ENCODE data around the gene PLA2G6. TPM values are rescaled to one million over a fixed set of nuclear protein-coding genes. Genes with fewer than 3 reads are reported as not detected.

PLA2G6 gene
- total RNA-seq, 2 experiments from 2014 or later, result 25.5 to 28.4 TPM

DNA sequence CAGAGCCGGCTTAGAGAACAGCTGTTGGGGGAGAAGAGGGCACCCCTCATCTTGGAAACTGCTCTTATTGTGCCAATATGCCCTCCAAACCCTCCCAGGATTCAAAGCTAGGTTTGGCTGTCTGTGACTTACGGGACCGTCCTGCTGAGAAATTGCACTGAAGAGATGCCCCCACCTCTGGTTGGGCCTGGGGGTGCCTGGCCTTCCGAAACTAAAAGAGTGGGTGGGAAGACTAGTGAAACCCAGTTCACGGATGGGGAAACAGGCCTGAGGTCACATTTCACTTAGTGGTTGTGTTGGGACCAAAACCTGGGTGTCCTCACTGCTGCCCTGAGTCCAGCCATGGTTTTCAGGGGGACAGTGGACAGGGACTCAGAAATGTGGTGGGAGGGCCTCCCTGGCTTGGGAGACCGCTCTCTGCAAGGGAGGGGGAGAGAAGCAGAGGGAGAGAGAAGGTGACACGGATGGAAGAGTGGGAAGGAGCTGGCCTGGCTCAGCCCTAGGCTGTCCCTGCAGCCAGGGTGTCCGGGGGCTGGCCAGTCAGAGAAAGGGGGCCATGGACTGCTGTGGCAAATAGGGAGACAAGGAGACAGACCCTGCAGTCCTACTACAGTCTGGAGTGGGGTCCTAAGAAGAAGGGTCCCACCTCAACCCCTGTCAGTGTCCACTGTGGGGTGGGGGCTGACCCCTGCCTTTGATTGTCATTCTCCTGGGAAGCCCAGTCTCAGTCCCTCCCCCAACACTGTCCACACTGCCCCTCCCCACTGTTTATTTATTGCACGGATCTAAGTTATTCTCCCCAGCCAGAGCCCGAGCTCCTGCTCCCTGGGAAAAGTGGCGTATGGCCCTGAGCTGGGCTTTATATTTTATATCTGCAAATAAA is 33.8 kb upstream of the PLA2G6 start:
- ChIA-PET CTCF (interaction anchor here (0.5 to 2.3 kb wide), 2 partner anchors 13 to 42 kb away, joined by 5 to 7 read pairs; partner anchors contain the start of gene MAFF), POLR2A (interaction anchor here (1.0 kb wide), 1 partner anchor 13 kb away, joined by 4 read pairs; the partner anchor contains the start of gene MAFF)

DNA sequence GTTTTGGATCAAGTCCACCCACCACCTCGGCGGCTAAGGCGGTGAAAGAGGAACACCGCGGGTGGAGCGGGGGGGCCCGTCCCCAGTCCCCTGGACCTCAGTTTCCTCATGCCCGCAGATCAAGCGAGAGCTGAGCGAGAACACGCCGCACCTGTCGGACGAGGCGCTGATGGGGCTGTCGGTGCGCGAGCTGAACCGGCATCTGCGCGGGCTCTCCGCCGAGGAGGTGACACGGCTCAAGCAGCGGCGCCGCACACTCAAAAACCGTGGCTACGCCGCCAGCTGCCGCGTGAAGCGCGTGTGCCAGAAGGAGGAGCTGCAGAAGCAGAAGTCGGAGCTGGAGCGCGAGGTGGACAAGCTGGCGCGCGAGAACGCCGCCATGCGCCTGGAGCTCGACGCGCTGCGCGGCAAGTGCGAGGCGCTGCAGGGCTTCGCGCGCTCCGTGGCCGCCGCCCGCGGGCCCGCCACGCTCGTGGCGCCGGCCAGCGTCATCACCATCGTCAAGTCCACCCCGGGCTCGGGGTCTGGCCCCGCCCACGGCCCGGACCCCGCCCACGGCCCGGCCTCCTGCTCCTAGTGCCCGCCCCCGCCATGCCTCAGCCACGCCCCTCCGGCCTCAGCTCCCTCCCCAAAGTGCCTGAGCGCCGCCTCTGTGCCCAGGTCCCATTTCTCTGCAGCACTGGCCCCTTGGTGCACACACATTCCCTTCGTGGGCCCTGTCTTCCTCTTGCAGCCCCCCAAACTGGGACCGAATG is 32.8 kb upstream of the PLA2G6 start:
- POLR2A ChIA-PET, result interaction anchor here (1.0 to 1.1 kb wide), 2 partner anchors 11 to 12 kb away, joined by 4 read pairs; partner anchors contain the start of gene MAFF
- CTCF ChIA-PET, result interaction anchor here (0.5 to 2.3 kb wide), 2 partner anchors 12 to 43 kb away, joined by 5 to 7 read pairs; partner anchors contain the start of gene MAFF

DNA sequence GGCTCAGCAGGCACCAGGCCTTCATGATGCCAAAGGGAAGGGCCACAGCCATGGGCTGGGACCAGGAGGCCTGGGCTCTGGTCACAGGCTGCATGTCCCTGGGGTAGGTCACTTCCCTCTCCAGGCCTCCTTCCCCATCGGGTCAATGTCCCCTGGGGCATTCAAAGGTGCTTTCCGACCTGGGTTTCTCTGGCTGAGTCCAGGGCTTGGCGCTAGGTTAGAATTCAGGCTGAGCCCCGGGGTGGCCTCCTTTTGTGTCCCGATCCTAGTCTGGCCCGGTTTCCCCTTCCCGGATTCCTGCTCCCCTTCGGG is 32.3 kb upstream of the PLA2G6 start:
- POLR2A ChIA-PET, result interaction anchor here (1.0 to 1.1 kb wide), 2 partner anchors 10 to 12 kb away, joined by 4 read pairs; partner anchors contain the start of gene MAFF

DNA sequence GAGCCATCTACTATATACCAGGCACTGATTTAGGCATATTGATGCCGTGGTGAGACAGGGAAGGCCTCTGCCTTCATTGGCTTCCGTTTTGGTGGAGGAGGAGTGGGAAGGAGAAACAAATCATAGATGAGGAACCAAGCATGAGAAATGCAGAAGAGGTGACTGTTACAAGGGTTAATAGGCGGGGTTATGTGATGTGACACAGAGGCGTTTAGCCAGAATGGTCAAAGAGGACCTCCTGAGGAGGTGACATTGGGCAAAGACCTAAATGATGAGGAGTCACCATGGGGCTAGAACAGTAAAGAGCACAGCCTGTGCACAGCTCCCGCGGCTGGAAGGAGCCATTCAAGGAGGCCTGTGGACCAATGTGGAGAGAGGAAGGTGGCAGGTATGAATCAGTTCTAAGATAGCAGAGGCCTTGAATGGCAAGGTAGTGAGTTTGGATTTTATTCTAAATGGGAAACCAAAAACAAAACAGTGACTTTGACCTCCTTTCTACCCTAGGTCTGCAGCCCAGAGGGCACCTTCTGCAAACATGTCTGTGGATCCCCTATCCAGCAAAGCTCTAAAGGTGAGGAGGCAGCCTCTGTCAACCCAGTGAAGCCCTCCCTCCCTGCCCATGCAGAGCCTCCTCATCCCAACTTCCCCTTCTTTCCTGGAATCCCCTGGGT is 31.8 kb upstream of the PLA2G6 start:
- ChIA-PET CTCF (interaction anchor here (2.3 kb wide), 1 partner anchor 11 kb away, joined by 7 read pairs; the partner anchor contains the start of gene MAFF), POLR2A (interaction anchor here (1.1 kb wide), 1 partner anchor 10 kb away, joined by 4 read pairs; no protein-coding TSS in a partner anchor)

More for the DNA sequence above, 32.3 kb upstream of the PLA2G6 start:
- CTCF ChIA-PET, result interaction anchor here (2.3 kb wide), 1 partner anchor 11 kb away, joined by 7 read pairs; the partner anchor contains the start of gene MAFF

DNA sequence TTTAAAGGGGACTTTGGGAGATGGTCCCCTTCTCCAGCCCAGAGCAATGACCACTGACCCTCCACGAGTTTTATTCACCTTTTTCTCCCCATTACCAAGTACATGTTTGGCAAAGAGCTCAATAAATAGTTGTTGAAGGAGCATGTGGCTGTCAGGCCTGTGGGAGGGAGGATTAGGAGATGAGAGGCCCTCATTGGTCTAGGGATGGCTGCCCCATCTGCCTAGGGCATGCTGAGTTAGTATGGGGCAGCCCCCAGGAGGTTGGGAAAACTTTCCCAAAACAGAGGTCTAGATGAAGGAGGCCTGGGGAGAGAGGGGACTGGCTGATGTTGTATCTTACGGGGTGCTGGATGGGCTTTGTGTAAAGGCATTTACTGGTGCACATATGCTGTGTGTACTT is 30.8 kb upstream of the PLA2G6 start:
- CTCF ChIA-PET, result no interaction called here
- POLR2A ChIA-PET, result no interaction called here

DNA sequence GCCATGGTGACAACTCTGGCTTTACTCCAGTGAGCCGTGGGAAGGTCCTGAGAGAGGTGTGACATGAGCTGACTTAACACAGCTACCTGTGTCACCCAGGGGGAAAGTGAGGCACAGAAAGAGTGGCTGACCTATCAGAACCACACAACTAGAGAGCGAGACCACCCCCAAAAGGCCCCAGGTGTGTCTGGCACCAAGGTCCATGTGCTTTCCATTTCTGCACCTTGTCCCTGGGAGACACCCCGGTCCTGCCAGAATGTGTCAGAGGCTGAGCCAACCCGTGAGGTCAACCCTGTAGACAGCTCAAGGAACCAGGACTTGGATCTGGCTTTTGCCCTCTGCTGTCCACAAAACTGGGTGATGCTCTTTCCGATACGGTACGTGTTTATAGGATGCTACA is 29.9 kb upstream of the PLA2G6 start:
- ChIA-PET CTCF (interaction anchor here (0.7 to 1.3 kb wide), 3 partner anchors 8 to 126 kb away, joined by 3 to 4 read pairs (median 3); no protein-coding TSS in a partner anchor), POLR2A (interaction anchor here (0.6 to 0.9 kb wide), 2 partner anchors 11 to 95 kb away, joined by 3 read pairs; no protein-coding TSS in a partner anchor)

DNA sequence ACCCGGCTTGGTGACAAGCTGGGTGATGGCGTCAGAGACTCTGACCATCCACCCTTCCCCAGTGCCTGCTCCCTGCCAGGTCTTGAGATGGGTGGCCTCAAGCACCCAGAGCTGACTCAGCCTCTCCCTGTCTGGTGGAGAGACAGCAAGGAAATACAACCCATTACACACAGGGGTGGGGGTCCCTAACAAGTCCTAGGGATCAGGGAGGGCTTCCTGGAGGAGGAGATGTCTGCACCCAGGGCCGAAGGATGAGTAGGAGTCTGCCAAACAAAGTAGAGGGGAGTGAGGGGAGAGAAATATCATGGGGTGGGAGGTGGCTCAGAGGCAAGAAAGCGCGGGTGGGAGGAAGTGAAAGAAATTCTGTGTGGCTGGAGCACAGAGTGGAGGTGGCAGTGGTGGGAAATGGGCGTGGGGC is 26.9 kb upstream of the PLA2G6 start:
- POLR2A ChIA-PET, result interaction anchor here (0.7 kb wide), 1 partner anchor 11 kb away, joined by 3 read pairs; no protein-coding TSS in a partner anchor
- CTCF ChIA-PET, result interaction anchor here (0.6 to 2.2 kb wide), 2 partner anchors 26 to 59 kb away, joined by 3 to 4 read pairs; partner anchors contain the start of gene PLA2G6

DNA sequence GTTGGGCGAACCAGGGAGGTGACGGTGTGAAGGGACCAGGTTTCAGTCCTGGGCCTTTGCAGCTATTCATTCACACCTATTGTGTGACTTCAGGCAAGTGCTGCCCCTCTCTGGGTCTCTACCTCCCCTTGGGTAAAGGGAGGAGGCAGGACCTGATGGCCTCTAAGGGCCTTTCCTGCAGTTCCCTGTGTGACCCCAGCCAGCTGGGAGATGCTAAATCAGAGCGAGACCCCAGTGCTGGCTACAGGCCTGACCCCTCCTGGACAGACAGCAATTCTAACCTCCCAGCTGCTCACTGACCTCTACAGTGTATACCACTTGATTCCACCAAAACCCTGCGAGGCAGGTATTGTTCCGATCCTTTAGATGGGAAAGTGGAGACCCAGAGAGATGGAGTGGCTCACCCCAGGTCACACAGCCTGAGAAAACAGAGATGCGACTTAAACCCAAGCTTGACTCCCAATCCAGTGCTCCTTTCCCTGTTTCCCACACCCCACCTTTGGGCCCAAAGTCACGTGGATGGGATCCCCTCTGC is 26.3 kb upstream of the PLA2G6 start:
- ChIA-PET CTCF (interaction anchor here (0.5 to 2.2 kb wide), 3 partner anchors 26 to 108 kb away, joined by 3 to 4 read pairs (median 3); partner anchors contain the start of gene PLA2G6), POLR2A (interaction anchor here (0.7 kb wide), 2 partner anchors 11 to 366 kb away, joined by 3 to 9 read pairs; no protein-coding TSS in a partner anchor)

DNA sequence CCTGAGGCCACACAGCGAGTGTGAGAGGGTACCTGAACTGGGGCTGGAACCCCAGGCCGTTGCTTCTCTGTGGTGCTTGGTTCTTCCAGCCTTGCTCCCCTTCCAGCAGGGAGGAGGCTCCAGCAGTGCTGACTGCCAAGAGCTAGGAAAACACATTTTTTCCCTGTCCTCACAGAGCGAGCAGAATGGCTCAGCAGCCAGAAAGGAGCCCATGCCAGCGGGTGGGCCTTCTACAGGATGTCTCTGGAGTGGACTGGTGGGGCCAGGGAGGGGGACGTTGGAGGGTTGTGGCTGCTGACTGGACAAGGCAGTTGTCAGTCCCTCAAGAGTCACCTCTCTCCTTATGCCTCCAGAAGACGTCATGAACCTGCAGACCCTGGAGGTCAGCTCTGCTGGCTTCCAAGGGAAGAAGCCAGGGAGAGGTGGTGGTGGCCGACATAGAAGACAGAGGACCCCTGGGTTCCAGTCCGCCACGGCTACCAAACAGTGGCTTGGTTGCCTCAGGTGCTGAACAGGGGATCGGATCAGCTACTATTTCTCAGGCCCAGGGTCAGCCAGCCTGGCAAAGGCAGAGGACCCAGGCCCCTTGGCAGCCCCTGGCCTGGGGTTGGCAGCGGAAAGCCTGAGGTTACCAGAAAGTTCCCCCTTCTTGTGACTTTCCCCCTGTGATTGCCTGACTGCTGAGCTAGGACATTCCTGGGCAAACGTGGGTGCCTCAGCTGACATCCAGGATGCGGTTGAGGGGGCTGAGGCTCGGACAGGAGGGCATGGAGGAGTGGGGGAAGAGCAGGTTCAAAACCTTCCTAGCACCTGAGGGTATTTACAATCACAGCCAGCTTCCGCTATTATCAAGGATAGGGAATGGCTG is 23.9 kb upstream of the PLA2G6 start:
- ChIA-PET POLR2A (no interaction called here), CTCF (interaction anchor here (0.5 to 2.3 kb wide), 2 partner anchors 29 to 208 kb away, joined by 3 to 6 read pairs; no protein-coding TSS in a partner anchor)

DNA sequence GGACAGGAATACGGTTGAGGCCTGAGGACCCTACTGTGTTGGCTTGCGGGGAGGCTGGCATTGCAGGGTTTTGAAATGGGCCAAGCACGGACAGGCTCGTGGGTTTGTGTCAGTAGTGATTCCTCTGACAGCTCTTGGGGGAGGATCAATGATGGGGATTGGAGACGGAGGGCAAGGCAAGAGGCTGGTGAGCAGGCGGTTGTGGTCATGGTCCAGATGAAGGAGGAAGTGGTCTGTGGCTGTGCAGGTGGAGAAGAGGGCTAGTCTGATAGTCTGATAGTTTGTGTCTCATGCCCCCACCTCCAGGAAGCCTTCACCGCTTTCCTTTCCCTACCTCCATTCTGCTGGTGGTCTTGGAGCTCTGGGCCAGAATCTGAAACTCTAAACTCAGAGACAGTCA is 23.2 kb upstream of the PLA2G6 start:
- POLR2A ChIA-PET, result interaction anchor here (1.2 kb wide), 1 partner anchor 12 kb away, joined by 5 read pairs; no protein-coding TSS in a partner anchor

DNA sequence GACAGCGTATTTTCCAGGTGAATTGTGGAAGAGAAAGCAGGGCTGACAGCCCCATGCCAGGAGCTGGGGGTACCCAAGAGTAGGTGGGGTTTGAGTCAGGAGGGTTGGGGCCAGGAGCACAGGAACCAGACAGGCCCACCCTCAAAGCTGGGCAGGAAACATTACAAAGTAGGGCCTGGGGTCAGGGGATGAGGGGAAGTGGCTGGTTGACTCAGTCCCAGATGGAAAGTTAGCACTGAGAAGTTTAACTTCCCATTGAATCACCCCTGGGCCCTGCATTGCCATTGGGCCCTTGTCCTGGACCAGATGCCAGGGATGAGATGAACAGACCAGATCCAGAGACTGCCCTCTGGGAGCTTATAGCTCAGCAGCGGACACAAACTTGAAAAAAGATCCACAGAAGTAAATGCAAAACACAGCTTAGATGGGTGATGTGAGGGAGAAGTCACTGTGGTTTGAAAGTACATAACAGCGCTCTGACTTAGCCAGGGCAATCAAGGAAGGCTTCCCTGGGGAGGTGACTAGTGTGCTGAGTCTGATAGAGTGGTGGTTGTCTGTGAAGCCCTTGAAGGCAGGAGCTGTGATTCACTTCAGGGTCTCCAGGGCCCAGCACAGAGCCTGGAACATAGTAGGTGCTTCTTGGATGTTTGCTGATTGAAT is 22.4 kb upstream of the PLA2G6 start:
- ChIA-PET CTCF (interaction anchor here (0.8 to 2.3 kb wide), 7 partner anchors 8 to 101 kb away, joined by 3 to 7 read pairs (median 5); no protein-coding TSS in a partner anchor), POLR2A (interaction anchor here (1.2 to 3.9 kb wide), 3 partner anchors 10 to 23 kb away, joined by 4 to 22 read pairs (median 5); partner anchors contain the start of gene PLA2G6)

More for the DNA sequence above, 23.2 kb upstream of the PLA2G6 start:
- CTCF ChIA-PET, result interaction anchor here (1.1 to 2.3 kb wide), 3 partner anchors 25 to 100 kb away, joined by 3 to 6 read pairs (median 5); no protein-coding TSS in a partner anchor

DNA sequence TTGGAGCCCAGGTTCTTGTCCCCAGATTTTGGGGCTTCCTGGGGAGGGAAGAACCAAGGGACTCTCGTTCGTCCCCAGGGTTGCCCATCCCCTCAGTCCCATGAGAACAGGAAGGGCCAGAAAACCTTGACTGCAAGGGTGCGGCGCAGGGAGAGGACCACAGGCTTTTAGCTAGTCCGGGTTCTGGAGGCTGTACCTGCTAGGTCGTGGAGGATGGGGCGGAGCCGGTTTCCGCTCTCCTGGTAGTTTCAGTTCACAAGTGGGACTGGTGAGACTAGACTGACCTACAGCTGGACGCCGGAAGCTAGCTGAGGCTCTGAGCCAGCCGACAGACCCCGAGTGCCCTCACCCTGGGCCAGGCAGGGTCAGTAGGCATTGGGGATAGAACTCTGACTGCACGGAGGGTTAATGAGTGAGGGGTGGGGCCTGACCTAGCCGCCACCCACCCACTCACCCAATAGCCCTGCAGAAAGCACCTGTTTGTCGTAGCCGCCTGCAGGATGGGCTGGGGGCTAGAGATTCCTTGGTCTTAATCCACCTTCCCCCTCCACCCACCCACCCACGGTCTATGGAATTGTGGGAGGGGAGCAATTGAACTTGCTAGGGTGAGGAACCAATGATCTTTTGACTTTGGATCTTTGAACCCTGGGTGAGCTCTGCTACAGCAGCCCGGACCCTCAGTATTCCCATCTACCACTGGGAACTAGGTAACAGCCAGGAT is 21.6 kb upstream of the PLA2G6 start:
- POLR2A ChIA-PET, result interaction anchor here (0.6 to 3.9 kb wide), 6 partner anchors 11 to 324 kb away, joined by 3 to 22 read pairs (median 6); partner anchors contain the start of gene PLA2G6

DNA sequence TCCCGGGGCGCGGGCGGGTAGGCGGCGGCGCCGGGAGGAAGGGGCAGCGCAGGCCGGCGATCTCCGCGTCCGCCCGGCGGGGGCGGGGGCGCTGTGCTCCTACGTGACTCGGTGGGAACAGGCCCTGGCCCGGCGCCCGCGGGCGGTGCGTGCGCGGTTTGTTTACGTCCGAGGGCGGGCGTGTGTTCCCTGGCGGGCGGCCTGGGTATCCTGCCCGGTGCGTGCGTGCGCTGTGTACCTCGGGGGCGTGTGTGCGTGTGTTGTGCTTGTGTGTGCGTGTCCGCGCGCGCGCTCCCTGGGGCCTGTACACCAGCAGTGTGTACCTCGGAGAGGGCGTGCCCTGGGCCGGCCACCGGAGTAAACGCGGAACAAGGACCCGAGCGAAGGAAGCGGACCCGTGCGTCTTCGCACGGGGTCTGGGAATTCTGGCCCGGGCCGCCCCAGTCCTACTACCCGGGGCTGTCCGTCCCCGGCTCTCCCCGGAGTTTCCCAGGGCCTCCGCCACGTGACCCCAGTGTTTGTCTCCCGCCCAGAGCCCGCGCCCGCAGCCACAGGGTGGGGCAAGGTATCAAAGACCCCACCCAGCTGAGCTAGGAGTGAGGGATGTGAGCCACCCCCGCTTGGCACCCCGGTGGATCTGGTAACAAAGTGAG is 20.9 kb upstream of the PLA2G6 start:
- POLR2A ChIA-PET, result interaction anchor here (0.6 to 3.9 kb wide), 6 partner anchors 12 to 323 kb away, joined by 3 to 22 read pairs (median 5); partner anchors contain the start of gene PLA2G6
- CTCF ChIA-PET, result interaction anchor here (1.3 to 2.3 kb wide), 3 partner anchors 9 to 26 kb away, joined by 3 to 7 read pairs (median 6); no protein-coding TSS in a partner anchor

More for the DNA sequence above, 21.6 kb upstream of the PLA2G6 start:
- CTCF ChIA-PET, result interaction anchor here (0.8 to 2.3 kb wide), 6 partner anchors 8 to 53 kb away, joined by 3 to 7 read pairs (median 5); no protein-coding TSS in a partner anchor

DNA sequence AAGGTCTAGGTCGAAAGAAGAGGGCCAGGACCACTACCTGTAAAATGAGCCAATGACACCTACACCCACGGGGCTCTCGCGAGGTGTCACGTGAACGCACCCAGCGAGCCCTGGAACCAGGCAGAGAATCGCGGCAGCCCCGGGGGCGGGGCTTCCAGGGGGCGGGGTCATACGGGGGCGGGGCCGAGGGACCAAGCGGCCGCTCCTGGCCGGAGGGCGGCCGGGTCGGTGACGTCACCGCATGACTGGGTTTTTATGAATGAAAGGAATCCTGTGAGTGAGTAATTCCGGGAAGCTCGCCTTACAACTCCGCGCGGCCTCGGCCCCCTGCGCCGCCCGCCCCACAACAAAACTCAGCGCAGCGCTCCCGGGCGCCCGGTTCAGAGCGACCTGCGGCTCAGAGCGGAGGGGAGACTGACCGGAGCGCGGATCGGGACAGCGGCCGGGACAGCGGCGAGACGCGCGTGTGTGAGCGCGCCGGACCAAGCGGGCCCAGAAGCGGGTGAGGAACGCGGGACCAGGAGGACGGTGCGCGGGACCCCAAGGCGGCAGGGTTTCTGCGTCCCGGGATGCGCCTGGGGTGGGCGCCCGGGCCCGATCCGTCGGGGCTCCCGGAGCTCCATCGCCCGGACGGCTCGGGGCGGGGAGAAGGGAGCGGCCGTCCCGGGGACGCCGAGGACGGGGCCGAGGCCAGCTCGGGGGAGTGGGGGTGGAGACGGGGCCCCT is 20.2 kb upstream of the PLA2G6 start, which contains the start of gene MAFF:
MAFF (plus strand) TSS at position 284 of the 726 bp plus-strand sequence. CDS start 11,860 bp downstream, outside the sequence.
- POLR2A ChIA-PET, result interaction anchor here (1.1 to 3.9 kb wide), 7 partner anchors 12 to 29 kb away, joined by 3 to 22 read pairs (median 4); partner anchors contain the start of gene PLA2G6
- CTCF ChIA-PET, result interaction anchor here (0.8 to 2.2 kb wide), 3 partner anchors 13 to 150 kb away, joined by 3 to 7 read pairs (median 7); no protein-coding TSS in a partner anchor
